Measurements from ENCODE around the gene COL24A1. TPM values are rescaled to one million over a fixed set of nuclear protein-coding genes. Genes with fewer than 3 reads are reported as not detected.

Gene COL24A1
- total and polyA plus RNA-seq, 2 of the 8 experiments (the other 6 are each of a cell fraction or from before 2014, with no cell fraction given) = 0.23 to 1.1 TPM

DNA sequence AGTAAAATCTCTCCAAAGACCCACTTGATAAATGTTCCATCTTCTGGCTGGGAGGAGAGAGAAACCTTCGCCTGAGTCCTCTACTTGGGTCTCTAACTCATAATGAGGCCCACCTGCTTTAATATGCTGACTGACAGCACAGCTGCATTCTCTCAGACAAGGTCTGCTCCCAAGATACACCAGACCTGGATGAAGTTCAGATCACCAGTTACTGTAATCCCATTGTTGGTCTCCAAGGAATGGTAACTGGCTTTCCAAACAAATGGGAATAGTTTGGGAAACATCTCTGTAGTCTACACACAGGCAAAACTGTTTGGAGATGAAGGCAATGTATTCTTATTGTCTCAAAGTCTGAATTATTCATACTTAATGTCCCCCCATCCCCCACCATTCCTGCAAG lies 27.9 kb upstream of the COL24A1 start:
- no peak overlapping the region for H3K27ac ChIP-seq (ENCODE audit: low read depth, low read length)
- H3K27me3 ChIP-seq (replicated peaks in 1 of 4; ENCODE audit: control insufficient read depth in 3 of 4, extremely low read depth in 1 of 4, insufficient read depth in 3 of 4, low read length in 3 of 4) = no peaks in the 10 kb centered on the region
- no peak overlapping the region for H2BK5ac ChIP-seq (ENCODE audit: low read depth, low read length)
- H2BK12ac ChIP-seq (ENCODE audit: low read depth, low read length) = no peak overlapping the region
- 88% methylated on average over 1 of the region's 1 CpG; no CpG with 5 or more reads in 1 of the 2 experiments for WGBS, 2 experiments (ENCODE audit: extremely low coverage in 1 of 2, insufficient coverage in 1 of 2, insufficient read length in 1 of 2, insufficient replicate concordance in 2 of 2, low coverage in 1 of 2, low lambda C conversion rate in 2 of 2, missing lambda C conversion rate in 1 of 2)
- DNase-seq (ENCODE audit: low read depth in 1 of 2, low spot score in 2 of 2) (no peak), FAIRE-seq (no peak)
- H3K4me2 ChIP-seq (ENCODE audit: insufficient read depth in 1 of 2, low read depth in 2 of 2, low read length in 2 of 2) = no peak overlapping the region
- H3K23me2 ChIP-seq (ENCODE audit: low read depth, low read length) = no peaks in the 10 kb centered on the region
- no peaks in the 10 kb centered on the region for H3K79me2 ChIP-seq (ENCODE audit: control insufficient read depth in 1 of 2, insufficient read depth in 2 of 2, low read length in 2 of 2)
- H3K4me1 ChIP-seq (replicated peaks in 1 of 4; ENCODE audit: control insufficient read depth in 3 of 4, insufficient read depth in 4 of 4, low read length in 3 of 4) = no peaks in the 10 kb centered on the region
- TF ChIP-seq TEAD4 (IDR thresholded peaks at IDR 0.05; ENCODE audit: low read depth, low read length) (no peak), TBP (IDR thresholded peaks at IDR 0.05; ENCODE audit: low read depth, low read length) (no peak), SP4 (IDR thresholded peaks at IDR 0.05; ENCODE audit: low read length) (no peak), CBX8 (IDR thresholded peaks at IDR 0.05; ENCODE audit: borderline replicate concordance, low read depth, low read length) (no peak), GTF2F1 (IDR thresholded peaks at IDR 0.05; ENCODE audit: borderline replicate concordance, low read depth, low read length) (no peak), KDM1A (IDR thresholded peaks at IDR 0.05; ENCODE audit: borderline replicate concordance, low read length) (no peak), CEBPB (IDR thresholded peaks at IDR 0.05; ENCODE audit: low read depth, low read length) (no peak), GABPA (IDR thresholded peaks at IDR 0.05; ENCODE audit: borderline replicate concordance, insufficient read depth, low read length) (no peak), KDM5A (IDR thresholded peaks at IDR 0.05; ENCODE audit: low read length) (no peak)
- TF ChIP-seq, protein P1, sequence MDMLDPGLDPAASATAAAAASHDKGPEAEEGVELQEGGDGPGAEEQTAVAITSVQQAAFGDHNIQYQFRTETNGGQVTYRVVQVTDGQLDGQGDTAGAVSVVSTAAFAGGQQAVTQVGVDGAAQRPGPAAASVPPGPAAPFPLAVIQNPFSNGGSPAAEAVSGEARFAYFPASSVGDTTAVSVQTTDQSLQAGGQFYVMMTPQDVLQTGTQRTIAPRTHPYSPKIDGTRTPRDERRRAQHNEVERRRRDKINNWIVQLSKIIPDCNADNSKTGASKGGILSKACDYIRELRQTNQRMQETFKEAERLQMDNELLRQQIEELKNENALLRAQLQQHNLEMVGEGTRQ (IDR thresholded peaks at IDR 0.05; ENCODE audit: low read length) = no peak
- H3K4me3 ChIP-seq (ENCODE audit: extremely low read depth in 1 of 4, insufficient read depth in 2 of 4, low read depth in 3 of 4, low read length in 4 of 4) = no peak overlapping the region
- no peak overlapping the region for H3K23ac ChIP-seq (ENCODE audit: insufficient read length)
- H3K18ac ChIP-seq (ENCODE audit: extremely low read depth, low read length) = no peak overlapping the region
- H4K20me1 ChIP-seq (replicated peaks in 1 of 2; ENCODE audit: control insufficient read depth in 1 of 2, insufficient read depth in 2 of 2, low read length in 2 of 2) = no peaks in the 10 kb centered on the region
- no peak overlapping the region for H3K9ac ChIP-seq (replicated peaks in 1 of 4; ENCODE audit: extremely low read depth in 1 of 4, low read depth in 3 of 4, low read length in 3 of 4)
- no peaks in the 10 kb centered on the region for H3K79me1 ChIP-seq (ENCODE audit: low read depth, low read length)
- H3K4ac ChIP-seq (replicated peaks; ENCODE audit: insufficient read length, low read depth, low read length) = no peak overlapping the region
- H2AFZ ChIP-seq (ENCODE audit: low read length) = no peak overlapping the region
- peak overlapping the region; percentile 31 for H3K14ac ChIP-seq (ENCODE audit: insufficient read length)
- no peak overlapping the region for H4K8ac ChIP-seq (ENCODE audit: extremely low read depth, insufficient read depth, low read length)
- no peak overlapping the region for H4K91ac ChIP-seq (replicated peaks; ENCODE audit: insufficient read length, low read length)
- no peak overlapping the region for H2BK15ac ChIP-seq (ENCODE audit: low read length)
- H2BK20ac ChIP-seq (ENCODE audit: low read length) = no peak overlapping the region
- ChIA-PET POLR2A (ENCODE audit: partially characterized antibody) (no interaction called here), CTCF (ENCODE audit: partially characterized antibody) (interaction anchor here (1.1 kb wide), 1 partner anchor 11 kb away, joined by 5 read pairs; no protein-coding TSS in a partner anchor)
- no peak overlapping the region for H2BK120ac ChIP-seq (replicated peaks; ENCODE audit: low read depth, low read length)
- no peaks in the 10 kb centered on the region for H3K36me3 ChIP-seq (ENCODE audit: control insufficient read depth in 2 of 4, insufficient read depth in 4 of 4, low read length in 3 of 4)
- no peak overlapping the region for H4K5ac ChIP-seq (ENCODE audit: insufficient read length, low read depth, low read length)
- H3K56ac ChIP-seq (replicated peaks; ENCODE audit: insufficient read length, low read depth, low read length) = no peak overlapping the region
- no peaks in the 10 kb centered on the region for H3K9me3 ChIP-seq (ENCODE audit: insufficient read depth in 2 of 2, low read depth in 1 of 2, low read length in 1 of 2)
- no peak overlapping the region for H2AK5ac ChIP-seq (ENCODE audit: low read depth, low read length)

Measured in H1 (cell line).